Ovary (tissue), 9 donors: ENCODE measurements around the gene ASF1B. TPM values are rescaled to one million over a fixed set of nuclear protein-coding genes. Genes with fewer than 3 reads are reported as not detected.

Experiments
- DNase-seq, 5 donors: peaks; one replicate each; pipeline ENCODE4 v3.0.0-alpha.2; 2019 to 2020
- H3K27ac ChIP-seq, 2 donors: fragments of 200-600 bp; one replicate each; pipeline versions ENCODE4 v1.5.1 to v1.8.0; 2019 to 2022
- H3K27me3 ChIP-seq: fragments of 200-600 bp; one replicate; pipeline ENCODE4 v1.8.0; 2022
- H3K36me3 ChIP-seq: fragments of 200-600 bp; sonication (generic); one replicate; pipeline ENCODE4 v1.5.1; 2019
- H3K4me1 ChIP-seq: one replicate; pipeline ENCODE4 v1.8.1; 2013; ENCODE audit warnings: mild to moderate bottlenecking, moderate library complexity; ENCODE audit not compliant: insufficient read depth
- H3K4me3 ChIP-seq: fragments of 200-600 bp; sonication (generic); one replicate; pipeline ENCODE4 v1.5.1; 2017
- H3K9me3 ChIP-seq, 2 donors: fragments of 200-600 bp in 1 of 2; sonication (generic) in 1 of 2; one replicate each; pipeline versions ENCODE4 v1.5.1 to v1.8.1; 2013 to 2019; ENCODE audit warnings: mild to moderate bottlenecking in 1 of 2, moderate library complexity in 1 of 2
- CTCF ChIP-seq, 3 donors: fragments of 450-650 bp in 2 of 3; fragments of 200-600 bp in 1 of 3; IDR thresholded peaks; one replicate each; pipeline versions ENCODE4 v1.5.1 to v1.8.0; 2016 to 2022; ENCODE audit warnings: antibody characterized with exemption in 3 of 3, mild to moderate bottlenecking in 1 of 3
- EP300 ChIP-seq: sonication (generic); formaldehyde crosslinking; IDR thresholded peaks from one replicate; pipeline ENCODE4 v1.6.1; 2017; ENCODE audit warnings: antibody characterized with exemption
- POLR2A ChIP-seq: fragments of 450-650 bp; IDR thresholded peaks from one replicate; pipeline ENCODE4 v1.6.1; 2017; ENCODE audit warnings: antibody characterized with exemption, mild to moderate bottlenecking, moderate library complexity
- WGBS, 3 donors: extraction: QIAGEN DNeasy Blood & Tissue Kit in 1 of 3; methylation state at CpG; one replicate each; pipeline versions ENCODE4 v1.1.5 to v1.1.7; 2013 to 2017; 5-methylcytosine and 5-hydroxymethylcytosine counted together
- intact Hi-C, 4 donors: fragments of 100-400 bp; cut with DNase I; formaldehyde crosslinking; loops; one replicate each; pipeline versions ENCODE4 v1.11.0 to v1.15.1; 2022 to 2023
- polyA plus RNA-seq, 2 donors: library from polyadenylated mRNA; stranded (reverse); fragments of 200-250 nt in 1 of 2; fragments of 350-450 nt in 1 of 2; fragmentation: Illumina TruSeq in 1 of 2; extraction: RNeasy Lipid Tissue Mini Kit (QIAGEN cat#74804) in 1 of 2; gene quantifications; one replicate each; pipeline ENCODE4 v1.2.3, GENCODE V29; 2013 to 2014
- total RNA-seq, 7 donors: library from RNA; depleted of rRNA in 2 of 7; stranded (reverse); fragments of >200 nt in 2 of 7; fragmentation: NEBNext Ultra II Directional in 3 of 7; extraction: Animal tissue kit (Norgen Biotek cat#: 25700) in 3 of 7; gene quantifications; one replicate each; pipeline versions ENCODE4 v1.1.0 to v1.2.4, GENCODE V29; 2016 to 2023
- donor health status: DM: no; HTN: no; CAD: no; lungs with moderate emphysema.
- donor health status: DM: no; HTN: no; CAD: no.
- donor health status: Bipolar disorder and iron deficiency.
- donor health status: DM: yes; HTN: yes; CAD: no.
- donor health status: DM: no; HTN: no; CAD: no.
- donor health status: DM: yes; HTN: yes; CAD: no.

ASF1B gene
- total and polyA plus RNA-seq, 9 donors: 0.12 to 4.9 (median 1.0) TPM

- intact Hi-C loops: loop anchor here (5.0 to 10.0 kb wide), 4 partner anchors 67 to 796 kb away; partner anchors contain the start of gene ASF1B (in 2 of the 4)
- no peaks in the 10 kb centered on the region for H3K27me3 ChIP-seq
- H3K27ac ChIP-seq: no peak overlapping the region
- H3K36me3 ChIP-seq: no peaks in the 10 kb centered on the region
- no peak for DNase-seq
- TF ChIP-seq EP300: no peak
- no peak for TF ChIP-seq CTCF (IDR thresholded peaks at IDR 0.05)
- no peak for TF ChIP-seq POLR2A
- H3K9me3 ChIP-seq: no peaks in the 10 kb centered on the region
- no peak overlapping the region for H3K4me3 ChIP-seq
- 93 to 96% (median 94%) methylated on average over 43 of the region's 43 CpGs for WGBS, 3 donors
- peaks cover 7% of the 10 kb centered on the region for H3K4me1 ChIP-seq
These were observed 65.9 kb downstream of the ASF1B start for GRCh38 chr19:14070268-14071050.

Other genes starting within 250 kb of the ASF1B start
- gene BRME1, start 230.5 kb downstream of the ASF1B start, total RNA-seq: 1 to 10 TPM; 1.3 to 3.7 (median 2.3) TPM
- gene BRME1, start 230.5 kb downstream of the ASF1B start, polyA plus RNA-seq: 1 to 10 TPM in 1 of 2 donors, under 1 TPM in 1; 0.57 to 2.8 TPM
- gene CC2D1A, start 230.4 kb downstream of the ASF1B start, total RNA-seq: 10 to 100 TPM; 21.0 to 38.1 (median 29.7) TPM
- 10 to 100 TPM; 13.1 to 24.1 TPM for gene CC2D1A, start 230.4 kb downstream of the ASF1B start, polyA plus RNA-seq
- gene PODNL1, start 198.2 kb downstream of the ASF1B start, total RNA-seq: 1 to 10 TPM in 5 of 7 donors, under 1 TPM in 2; 0.48 to 3.8 (median 1.4) TPM
- gene PODNL1, start 198.2 kb downstream of the ASF1B start, polyA plus RNA-seq: 1 to 10 TPM in 1 of 2 donors, under 1 TPM in 1; 0.63 to 3.7 TPM
- 10 to 100 TPM; 11.1 to 28.0 (median 23.4) TPM for gene DCAF15, start 184.1 kb downstream of the ASF1B start, total RNA-seq
- gene DCAF15, start 184.1 kb downstream of the ASF1B start, polyA plus RNA-seq: 10 to 100 TPM in 1 of 2 donors, 1 to 10 TPM in 1; 5.0 to 29.1 TPM
- gene RFX1, start 130.3 kb downstream of the ASF1B start, total RNA-seq: 10 to 100 TPM in 5 of 7 donors, 1 to 10 TPM in 2; 2.4 to 16.1 (median 14.7) TPM
- gene RFX1, start 130.3 kb downstream of the ASF1B start, polyA plus RNA-seq: 1 to 10 TPM; 1.2 to 7.6 TPM
- gene RLN3, start 108.4 kb downstream of the ASF1B start, total RNA-seq: not detected
- gene RLN3, start 108.4 kb downstream of the ASF1B start, polyA plus RNA-seq: not detected
- 1 to 10 TPM in 5 of 7 donors, under 1 TPM in 2; 0.48 to 4.3 (median 1.8) TPM for gene IL27RA, start 104.8 kb downstream of the ASF1B start, total RNA-seq
- 1 to 10 TPM; 2.1 to 2.4 TPM for gene IL27RA, start 104.8 kb downstream of the ASF1B start, polyA plus RNA-seq
- gene PALM3, start 74.5 kb downstream of the ASF1B start, total RNA-seq: 1 to 10 TPM in 1 of 7 donors, under 1 TPM in 4, not detected in 2; 0.17 to 2.6 (median 0.48) TPM
- under 1 TPM; 0.20 to 0.33 TPM for gene PALM3, start 74.5 kb downstream of the ASF1B start, polyA plus RNA-seq
- gene MISP3, start 63.8 kb downstream of the ASF1B start, total RNA-seq: 10 to 100 TPM in 1 of 7 donors, 1 to 10 TPM in 1, under 1 TPM in 5; 0.28 to 13.9 (median 0.53) TPM
- 1 to 10 TPM in 1 of 2 donors, under 1 TPM in 1; 0.80 to 1.3 TPM for gene MISP3, start 63.8 kb downstream of the ASF1B start, polyA plus RNA-seq
- not detected for gene C19orf67, start 50.8 kb downstream of the ASF1B start, total RNA-seq
- under 1 TPM in 1 of 2 donors, not detected in 1; 0.08 TPM for gene C19orf67, start 50.8 kb downstream of the ASF1B start, polyA plus RNA-seq
- 10 to 100 TPM; 13.6 to 68.3 (median 41.0) TPM for gene SAMD1, start 45.8 kb downstream of the ASF1B start, total RNA-seq
- gene SAMD1, start 45.8 kb downstream of the ASF1B start, polyA plus RNA-seq: 10 to 100 TPM; 10.5 to 23.6 TPM
- 100 to 1,000 TPM in 5 of 7 donors, 10 to 100 TPM in 2; 33.3 to 280 (median 201) TPM for gene PRKACA, start 18.8 kb downstream of the ASF1B start, total RNA-seq
- gene PRKACA, start 18.8 kb downstream of the ASF1B start, polyA plus RNA-seq: 100 to 1,000 TPM; 104 to 207 TPM
- gene ADGRL1, start 69.6 kb upstream of the ASF1B start, total RNA-seq: 10 to 100 TPM in 5 of 7 donors, 1 to 10 TPM in 2; 4.1 to 36.8 (median 22.5) TPM
- 1 to 10 TPM; 2.1 to 6.7 TPM for gene ADGRL1, start 69.6 kb upstream of the ASF1B start, polyA plus RNA-seq
- 10 to 100 TPM in 5 of 7 donors, 1 to 10 TPM in 2; 5.0 to 41.6 (median 25.6) TPM for gene ADGRE5, start 244.9 kb upstream of the ASF1B start, total RNA-seq
- gene ADGRE5, start 244.9 kb upstream of the ASF1B start, polyA plus RNA-seq: 10 to 100 TPM in 1 of 2 donors, 1 to 10 TPM in 1; 8.3 to 26.3 TPM